ENCODE results near the gene LAMTOR5.

The LAMTOR5 gene

DNA sequence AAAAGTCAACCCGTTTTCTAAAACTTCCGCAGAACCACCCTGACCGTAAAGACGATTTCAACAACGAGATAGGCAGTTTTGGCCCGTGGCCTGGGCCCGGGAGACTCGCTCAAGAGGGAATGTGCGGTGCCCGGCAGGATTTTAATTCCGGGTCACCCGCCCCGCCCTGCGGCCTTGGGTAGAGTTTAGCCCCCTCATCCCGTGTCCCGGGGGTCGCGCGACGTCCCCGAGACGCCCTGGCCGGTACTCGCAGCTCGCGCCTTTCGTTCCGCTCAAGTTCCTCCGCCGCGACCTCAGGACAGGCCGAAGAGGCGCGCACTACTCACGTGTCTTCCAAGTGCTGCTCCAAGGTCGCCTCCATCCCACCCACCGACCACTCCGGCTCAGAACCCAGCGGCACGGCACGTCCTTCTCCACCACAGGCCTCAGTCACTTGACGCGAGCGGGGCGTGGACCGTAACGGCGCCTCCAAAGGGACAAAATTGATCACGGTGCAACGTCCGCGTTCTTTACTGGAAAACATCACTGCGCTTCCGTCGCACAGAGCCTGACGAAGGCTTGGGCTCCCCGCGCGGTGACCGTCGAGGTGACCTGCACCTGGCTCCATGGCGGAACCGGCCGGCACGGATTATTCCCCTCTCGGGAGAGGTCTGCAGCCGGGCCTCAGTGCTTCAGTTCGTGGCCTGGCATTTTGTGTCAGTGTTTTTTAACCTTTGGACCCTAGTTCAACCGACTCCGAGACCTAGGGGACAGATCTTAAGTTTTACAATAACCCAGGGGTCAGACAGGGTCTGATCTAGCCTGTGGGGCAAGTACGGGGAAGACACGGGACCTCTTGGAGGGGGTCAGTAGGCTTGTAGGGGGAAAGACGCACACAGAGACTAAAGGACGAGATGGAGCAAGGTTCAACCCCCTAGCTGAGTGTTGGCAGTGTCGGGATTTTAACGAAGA lies at the start of gene LAMTOR5:
Gene LAMTOR5, minus strand, starts transcription at position 435 of the 951 bp plus-strand sequence. Its CDS starts 74 bp downstream, at position 361.
- Histone ChIP-seq H3K4me1 (ENCODE audit: control insufficient read depth in 2 of 2, insufficient read depth in 2 of 2, low read length in 2 of 2) (peaks cover 4 to 8% of the 10 kb centered on the region in 2 donors), H3K9me3 (ENCODE audit: control insufficient read depth in 2 of 2, low read length in 2 of 2) (no peaks in the 10 kb centered on the region), H3K4me3 (ENCODE audit: low read length in 2 of 2) (peak within 1 kb of the TSS; percentile 92 to 97), H3K36me3 (ENCODE audit: control insufficient read depth in 2 of 2, insufficient read depth in 2 of 2, low read length in 2 of 2) (peaks cover 19 to 21% of the 10 kb centered on the region in 2 donors), H3K9ac (ENCODE audit: low read depth in 1 of 2, low read length in 2 of 2) (peak within 1 kb of the TSS; percentile 99 to 100), H3K27ac (ENCODE audit: low read depth in 2 of 2, low read length in 2 of 2) (peak within 1 kb of the TSS; percentile 93 to 95), H3K27me3 (ENCODE audit: control insufficient read depth in 2 of 2, insufficient read depth in 2 of 2, low read length in 2 of 2) (no peaks in the 10 kb centered on the region)

- H3K9me3 ChIP-seq (ENCODE audit: control insufficient read depth in 2 of 2, low read length in 2 of 2): no peaks in the 10 kb centered on the region
- no peaks in the 10 kb centered on the region for H3K27me3 ChIP-seq (ENCODE audit: control insufficient read depth in 2 of 2, insufficient read depth in 2 of 2, low read length in 2 of 2)
- no peaks in the 10 kb centered on the region for H3K4me1 ChIP-seq (ENCODE audit: control insufficient read depth in 2 of 2, insufficient read depth in 2 of 2, low read length in 2 of 2)
- H3K27ac ChIP-seq (ENCODE audit: low read depth in 2 of 2, low read length in 2 of 2): no peak overlapping the region
- H3K4me3 ChIP-seq (ENCODE audit: low read length in 2 of 2): no peak overlapping the region
- H3K36me3 ChIP-seq (ENCODE audit: control insufficient read depth in 2 of 2, insufficient read depth in 2 of 2, low read length in 2 of 2): no peaks in the 10 kb centered on the region
- no peak overlapping the region for H3K9ac ChIP-seq (ENCODE audit: low read depth in 1 of 2, low read length in 2 of 2)
Observed at GRCh38 chr1:110457206-110457605, 49.7 kb upstream of the LAMTOR5 start.

DNA sequence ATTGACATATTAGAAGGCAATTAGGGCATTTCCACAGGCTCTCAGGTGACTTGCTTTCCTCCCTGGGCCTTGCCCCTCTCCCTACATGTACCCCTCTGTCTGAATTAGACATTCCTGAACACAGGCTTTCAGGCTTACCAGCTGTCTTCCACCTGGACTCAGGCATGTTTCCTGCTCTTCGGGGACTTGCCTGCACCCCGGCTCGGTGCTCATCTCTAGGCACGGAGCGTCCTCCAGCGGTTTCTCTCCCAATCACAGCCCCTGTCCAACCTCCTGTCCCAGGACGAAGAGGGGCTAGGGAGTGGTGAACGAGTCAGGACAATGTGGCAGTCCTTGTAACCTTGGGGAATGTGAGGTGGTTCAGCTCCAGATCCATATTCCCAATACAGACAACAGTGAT lies 47.7 kb upstream of the LAMTOR5 start:
- Histone ChIP-seq H3K36me3 (ENCODE audit: control insufficient read depth in 2 of 2, insufficient read depth in 2 of 2, low read length in 2 of 2) (no peaks in the 10 kb centered on the region), H3K4me1 (ENCODE audit: control insufficient read depth in 2 of 2, insufficient read depth in 2 of 2, low read length in 2 of 2) (no peaks in the 10 kb centered on the region), H3K4me3 (ENCODE audit: low read length in 2 of 2) (no peak overlapping the region), H3K9ac (ENCODE audit: low read depth in 1 of 2, low read length in 2 of 2) (no peak overlapping the region), H3K27ac (ENCODE audit: low read depth in 2 of 2, low read length in 2 of 2) (no peak overlapping the region), H3K9me3 (ENCODE audit: control insufficient read depth in 2 of 2, low read length in 2 of 2) (no peaks in the 10 kb centered on the region), H3K27me3 (ENCODE audit: control insufficient read depth in 2 of 2, insufficient read depth in 2 of 2, low read length in 2 of 2) (peaks cover 3 to 4% of the 10 kb centered on the region in 2 donors)

- no peak overlapping the region for H3K4me3 ChIP-seq (ENCODE audit: low read length in 2 of 2)
- H3K36me3 ChIP-seq (ENCODE audit: control insufficient read depth in 2 of 2, insufficient read depth in 2 of 2, low read length in 2 of 2): no peaks in the 10 kb centered on the region
- no peak overlapping the region for H3K9ac ChIP-seq (ENCODE audit: low read depth in 1 of 2, low read length in 2 of 2)
- peaks cover 3 to 10% of the 10 kb centered on the region in 2 donors for H3K27me3 ChIP-seq (ENCODE audit: control insufficient read depth in 2 of 2, insufficient read depth in 2 of 2, low read length in 2 of 2)
- H3K9me3 ChIP-seq (ENCODE audit: control insufficient read depth in 2 of 2, low read length in 2 of 2): no peaks in the 10 kb centered on the region
- H3K27ac ChIP-seq (ENCODE audit: low read depth in 2 of 2, low read length in 2 of 2): no peak overlapping the region
- H3K4me1 ChIP-seq (ENCODE audit: control insufficient read depth in 2 of 2, insufficient read depth in 2 of 2, low read length in 2 of 2): no peaks in the 10 kb centered on the region
Observed at GRCh38 chr1:110454328-110454727, 46.8 kb upstream of the LAMTOR5 start.

- no peak overlapping the region for H3K27ac ChIP-seq (ENCODE audit: low read depth in 2 of 2, low read length in 2 of 2)
Observed at GRCh38 chr1:110453829-110454228, 46.3 kb upstream of the LAMTOR5 start.

DNA sequence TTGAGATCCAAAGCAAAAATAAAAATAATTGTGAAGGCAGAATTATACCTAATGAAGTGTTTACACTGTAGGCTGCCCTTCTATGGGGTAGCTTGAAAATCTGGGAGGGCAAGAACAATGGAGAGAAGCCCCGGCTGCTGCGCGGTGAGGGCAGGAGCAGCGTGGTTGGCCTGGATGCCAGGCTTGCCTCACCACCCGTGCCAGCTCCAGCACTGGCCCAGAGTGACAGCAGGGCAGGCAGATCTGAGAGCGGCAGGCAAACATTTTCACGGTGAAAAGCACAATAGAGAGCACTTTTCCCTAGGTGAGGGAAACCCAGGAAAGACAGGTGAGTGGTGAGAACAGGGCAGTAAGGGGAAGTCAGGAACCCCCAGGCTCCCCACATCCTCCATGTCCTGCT lies 44.8 kb upstream of the LAMTOR5 start:
- no peak overlapping the region for H3K9ac ChIP-seq (ENCODE audit: low read depth in 1 of 2, low read length in 2 of 2)
- peaks cover 3 to 10% of the 10 kb centered on the region in 2 donors for H3K27me3 ChIP-seq (ENCODE audit: control insufficient read depth in 2 of 2, insufficient read depth in 2 of 2, low read length in 2 of 2)

More at GRCh38 chr1:110453829-110454228, 46.3 kb upstream of the LAMTOR5 start:
- H3K9me3 ChIP-seq (ENCODE audit: control insufficient read depth in 2 of 2, low read length in 2 of 2): no peaks in the 10 kb centered on the region
- no peak overlapping the region for H3K4me3 ChIP-seq (ENCODE audit: low read length in 2 of 2)
- H3K9ac ChIP-seq (ENCODE audit: low read depth in 1 of 2, low read length in 2 of 2): no peak overlapping the region
- peaks cover 3 to 10% of the 10 kb centered on the region in 2 donors for H3K27me3 ChIP-seq (ENCODE audit: control insufficient read depth in 2 of 2, insufficient read depth in 2 of 2, low read length in 2 of 2)
- no peaks in the 10 kb centered on the region for H3K36me3 ChIP-seq (ENCODE audit: control insufficient read depth in 2 of 2, insufficient read depth in 2 of 2, low read length in 2 of 2)
- no peaks in the 10 kb centered on the region for H3K4me1 ChIP-seq (ENCODE audit: control insufficient read depth in 2 of 2, insufficient read depth in 2 of 2, low read length in 2 of 2)

DNA sequence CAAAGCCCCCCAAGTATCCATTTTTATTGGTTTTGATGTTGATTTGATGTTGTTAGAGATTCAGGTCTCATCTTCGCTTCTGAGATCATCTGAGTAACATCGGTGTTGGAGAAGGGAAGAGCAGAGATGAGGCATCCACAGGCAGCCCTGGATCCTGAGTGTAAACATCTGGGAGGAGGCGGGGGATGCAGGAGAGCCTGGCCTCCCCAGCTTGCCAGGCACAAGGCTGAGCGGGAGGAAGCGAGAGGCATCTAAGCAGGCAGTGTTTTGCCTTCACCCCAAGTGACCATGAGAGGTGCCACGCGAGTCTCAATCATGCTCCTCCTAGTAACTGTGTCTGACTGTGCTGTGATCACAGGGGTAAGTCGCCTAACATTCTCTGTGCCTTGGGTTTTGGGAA lies 43.4 kb upstream of the LAMTOR5 start, which contains the start of gene PROK1:
Gene PROK1, plus strand, starts transcription at position 221 of the 400 bp plus-strand sequence. Its CDS starts 68 bp downstream, at position 289.
- no peak within 1 kb of the TSS for H3K9ac ChIP-seq (ENCODE audit: low read depth in 1 of 2, low read length in 2 of 2)
- no peaks in the 10 kb centered on the region for H3K9me3 ChIP-seq (ENCODE audit: control insufficient read depth in 2 of 2, low read length in 2 of 2)
- H3K4me1 ChIP-seq (ENCODE audit: control insufficient read depth in 2 of 2, insufficient read depth in 2 of 2, low read length in 2 of 2): no peaks in the 10 kb centered on the region
- peaks cover 3 to 10% of the 10 kb centered on the region in 2 donors for H3K27me3 ChIP-seq (ENCODE audit: control insufficient read depth in 2 of 2, insufficient read depth in 2 of 2, low read length in 2 of 2)
- no peak within 1 kb of the TSS for H3K4me3 ChIP-seq (ENCODE audit: low read length in 2 of 2)
- no peak within 1 kb of the TSS for H3K27ac ChIP-seq (ENCODE audit: low read depth in 2 of 2, low read length in 2 of 2)
- no peaks in the 10 kb centered on the region for H3K36me3 ChIP-seq (ENCODE audit: control insufficient read depth in 2 of 2, insufficient read depth in 2 of 2, low read length in 2 of 2)

More for the DNA sequence above, 44.8 kb upstream of the LAMTOR5 start:
- Histone ChIP-seq H3K4me3 (ENCODE audit: low read length in 2 of 2) (no peak overlapping the region), H3K36me3 (ENCODE audit: control insufficient read depth in 2 of 2, insufficient read depth in 2 of 2, low read length in 2 of 2) (no peaks in the 10 kb centered on the region), H3K9me3 (ENCODE audit: control insufficient read depth in 2 of 2, low read length in 2 of 2) (no peaks in the 10 kb centered on the region), H3K4me1 (ENCODE audit: control insufficient read depth in 2 of 2, insufficient read depth in 2 of 2, low read length in 2 of 2) (no peaks in the 10 kb centered on the region), H3K27ac (ENCODE audit: low read depth in 2 of 2, low read length in 2 of 2) (no peak overlapping the region)

- Histone ChIP-seq H3K4me3 (ENCODE audit: low read length in 2 of 2) (no peak overlapping the region), H3K9ac (ENCODE audit: low read depth in 1 of 2, low read length in 2 of 2) (no peak overlapping the region), H3K36me3 (ENCODE audit: control insufficient read depth in 2 of 2, insufficient read depth in 2 of 2, low read length in 2 of 2) (no peaks in the 10 kb centered on the region), H3K4me1 (ENCODE audit: control insufficient read depth in 2 of 2, insufficient read depth in 2 of 2, low read length in 2 of 2) (no peaks in the 10 kb centered on the region), H3K27ac (ENCODE audit: low read depth in 2 of 2, low read length in 2 of 2) (no peak overlapping the region), H3K9me3 (ENCODE audit: control insufficient read depth in 2 of 2, low read length in 2 of 2) (no peaks in the 10 kb centered on the region), H3K27me3 (ENCODE audit: control insufficient read depth in 2 of 2, insufficient read depth in 2 of 2, low read length in 2 of 2) (peaks cover 3 to 10% of the 10 kb centered on the region in 2 donors)
Observed at GRCh38 chr1:110449661-110450651, 42.5 kb upstream of the LAMTOR5 start.

DNA sequence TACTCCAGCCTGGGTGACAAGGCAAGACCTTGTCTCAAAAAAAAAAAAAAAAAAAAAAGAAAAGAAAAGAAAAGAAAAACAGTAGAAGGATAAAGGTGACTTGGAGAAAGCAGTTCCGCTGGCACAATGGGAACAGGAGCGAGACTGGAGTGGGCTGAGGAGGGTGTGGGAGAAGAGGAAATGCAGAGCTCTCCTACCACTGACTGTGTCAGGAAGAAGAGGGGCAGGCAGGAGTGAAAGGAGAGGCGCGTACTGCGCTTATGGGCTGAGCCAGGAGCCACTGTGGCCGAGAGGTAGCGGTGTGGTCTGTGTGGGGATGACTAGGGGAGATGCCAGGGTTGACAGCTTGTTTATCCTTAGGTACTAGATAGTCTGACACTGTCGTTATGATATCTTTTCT lies 37.1 kb upstream of the LAMTOR5 start:
- H3K9me3 ChIP-seq (ENCODE audit: control insufficient read depth in 2 of 2, low read length in 2 of 2): no peaks in the 10 kb centered on the region
- H3K4me1 ChIP-seq (ENCODE audit: control insufficient read depth in 2 of 2, insufficient read depth in 2 of 2, low read length in 2 of 2): no peaks in the 10 kb centered on the region
- H3K4me3 ChIP-seq (ENCODE audit: low read length in 2 of 2): no peak overlapping the region
- H3K27ac ChIP-seq (ENCODE audit: low read depth in 2 of 2, low read length in 2 of 2): no peak overlapping the region
- H3K27me3 ChIP-seq (ENCODE audit: control insufficient read depth in 2 of 2, insufficient read depth in 2 of 2, low read length in 2 of 2): peaks cover 0 to 1% of the 10 kb centered on the region in 2 donors
- H3K36me3 ChIP-seq (ENCODE audit: control insufficient read depth in 2 of 2, insufficient read depth in 2 of 2, low read length in 2 of 2): no peaks in the 10 kb centered on the region
- no peak overlapping the region for H3K9ac ChIP-seq (ENCODE audit: low read depth in 1 of 2, low read length in 2 of 2)

Measured in mucosa of rectum (tissue), 2 donors.